Fibroblast of skin of scalp (primary cell): Measurements from ENCODE around the gene SEMA4C.
A peak's percentile ranks its signal among the peaks of the same experiment; 100 is the strongest.

Experiments
- DNase-seq: peaks from one replicate; pipeline ENCODE4 v3.0.0-alpha.2; 2013

SEMA4C gene

GRCh38 chr2:96880891-96881273 is 11.0 kb upstream of the SEMA4C start:
- no peak for DNase-seq

DNA sequence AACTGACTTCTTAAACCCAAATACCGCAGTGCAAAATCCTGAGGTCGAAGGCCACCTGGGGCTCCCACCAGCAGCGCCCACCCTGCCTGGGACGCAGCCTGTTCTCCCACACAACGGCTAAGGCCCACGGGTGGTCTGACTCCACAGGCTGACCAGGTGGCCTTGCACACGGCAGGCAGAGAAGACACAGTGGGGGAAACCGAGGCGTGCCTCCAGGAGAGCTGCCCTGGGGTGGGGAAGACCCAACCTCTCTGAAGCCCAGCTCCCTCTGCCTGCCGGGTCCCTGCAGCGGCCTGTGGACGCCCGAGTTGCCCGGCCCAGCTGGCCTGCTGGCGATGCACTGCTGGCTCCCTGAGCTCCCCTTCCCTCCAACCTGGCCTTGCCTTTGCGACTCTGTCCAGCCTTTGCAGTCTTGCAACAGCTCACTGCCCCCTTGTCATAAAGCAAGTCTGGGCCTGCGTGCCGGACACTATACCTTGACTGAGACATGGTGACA is 9.7 kb upstream of the SEMA4C start:
- DNase-seq: no peak

DNA sequence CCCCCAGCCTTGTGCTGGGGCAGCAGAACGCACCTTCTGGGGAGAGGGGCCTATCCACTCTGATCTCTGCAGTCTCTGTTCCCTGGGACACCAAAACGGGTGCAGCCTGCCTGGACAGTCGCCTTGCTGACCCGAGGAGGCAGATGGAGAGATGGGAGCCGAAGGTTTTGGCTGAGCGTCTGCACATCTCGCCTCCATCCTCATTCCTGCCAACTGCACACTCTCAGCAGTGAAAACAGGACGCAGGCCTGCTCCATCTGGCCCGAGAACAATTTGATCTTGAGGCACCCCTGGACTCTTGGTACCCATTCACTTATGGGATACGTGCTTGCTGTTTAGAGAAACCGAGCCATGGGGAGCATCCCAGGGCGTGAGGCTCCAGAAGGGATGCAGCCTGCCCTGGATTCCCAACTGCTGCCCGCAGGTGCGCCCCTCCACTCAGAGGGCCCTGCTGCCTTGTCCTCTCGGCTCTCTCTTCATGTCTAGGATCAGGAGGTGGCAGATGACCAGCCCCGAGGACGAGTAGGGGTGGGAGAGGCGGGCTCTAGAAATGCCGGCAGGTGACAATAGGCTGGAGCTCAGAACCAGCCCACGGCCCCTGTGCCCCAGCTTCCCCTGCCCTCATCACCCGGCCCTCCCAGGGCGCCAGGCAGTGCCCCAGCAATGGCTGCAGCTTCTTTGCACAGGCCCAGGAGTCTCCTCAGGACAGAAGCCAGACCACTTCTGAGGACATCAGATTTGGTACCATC is 9.1 kb upstream of the SEMA4C start:
- no peak for DNase-seq

DNA sequence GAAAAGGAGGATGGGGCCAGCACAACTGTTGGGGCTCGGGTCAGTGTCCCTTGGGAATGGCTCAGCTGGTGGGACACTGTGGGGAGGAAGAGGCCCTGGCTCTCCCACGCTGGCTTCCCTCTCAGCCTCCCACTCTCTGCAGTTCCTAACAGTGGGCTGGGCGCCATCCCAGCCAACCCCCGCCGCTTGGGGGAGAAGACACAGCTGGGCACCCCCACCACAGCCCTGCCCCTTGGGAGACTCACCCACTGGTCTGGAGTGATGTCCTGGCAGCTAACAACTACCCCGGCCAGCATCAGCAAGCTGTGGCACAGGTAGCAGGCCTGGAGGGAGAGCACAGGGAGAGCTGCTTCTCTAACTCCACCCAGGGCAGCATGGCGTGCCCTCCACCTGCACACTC is 8.3 kb upstream of the SEMA4C start:
- no peak for DNase-seq

- no peak for DNase-seq
These were observed 7.8 kb upstream of the SEMA4C start for GRCh38 chr2:96877631-96878092.

DNA sequence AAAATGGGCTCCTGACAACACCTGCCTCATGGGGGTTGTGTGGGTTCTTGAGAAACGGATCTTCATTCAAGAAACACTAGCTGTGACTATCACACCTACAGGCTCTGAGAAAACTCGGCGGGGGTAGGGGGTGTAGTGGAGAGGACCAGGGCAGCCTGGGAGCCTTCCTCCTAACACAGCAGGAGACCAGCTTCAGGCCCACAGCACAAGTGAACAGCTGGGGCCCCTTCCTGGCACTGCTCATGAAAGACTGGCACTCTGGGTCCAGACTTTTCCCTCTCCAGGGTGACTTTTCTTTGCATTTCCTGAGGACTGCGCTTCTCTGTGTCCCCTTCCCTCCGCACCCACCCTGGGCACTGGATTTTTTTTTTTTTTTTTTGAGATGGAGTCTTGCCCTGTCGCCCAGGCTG is 7.2 kb upstream of the SEMA4C start:
- no peak for DNase-seq

DNA sequence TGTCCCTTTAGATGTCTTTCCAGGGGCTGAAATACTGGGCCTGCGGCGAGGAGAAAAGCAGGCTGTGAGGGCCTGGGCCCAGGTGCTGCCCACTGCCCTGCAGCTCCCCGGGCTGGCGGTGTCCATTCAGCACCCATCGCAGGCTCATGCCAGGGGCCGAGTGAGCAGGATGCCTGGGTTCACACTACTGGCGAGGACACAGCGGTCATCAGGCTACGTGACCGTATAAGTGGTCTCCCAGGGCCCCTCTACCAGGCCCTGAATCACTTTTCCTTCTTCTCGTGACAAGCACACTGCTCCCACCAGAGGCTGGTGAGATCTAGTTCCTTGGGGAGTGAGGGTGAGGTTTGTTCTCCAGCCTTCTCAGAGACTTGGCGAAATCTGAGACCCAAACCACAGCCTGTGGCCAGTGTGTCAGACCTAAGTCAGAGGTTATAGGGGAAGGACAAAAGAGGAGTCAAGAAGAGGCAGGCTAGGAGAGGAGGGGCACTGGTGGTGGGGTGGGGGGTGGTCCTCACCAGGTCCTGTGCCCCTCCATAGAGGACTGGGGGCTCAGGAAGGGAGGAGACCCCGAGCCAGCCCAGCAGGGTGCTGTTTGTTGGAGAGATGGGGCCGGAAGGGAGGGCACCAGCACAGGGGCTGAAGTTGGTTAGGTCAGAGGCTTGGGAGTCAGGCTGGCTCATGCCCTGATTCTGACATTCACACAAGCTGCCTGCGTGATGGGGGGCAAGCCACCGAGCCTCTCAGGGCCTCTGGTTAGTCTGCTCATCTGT is 6.6 kb upstream of the SEMA4C start:
- peak; percentile 54 for DNase-seq

DNA sequence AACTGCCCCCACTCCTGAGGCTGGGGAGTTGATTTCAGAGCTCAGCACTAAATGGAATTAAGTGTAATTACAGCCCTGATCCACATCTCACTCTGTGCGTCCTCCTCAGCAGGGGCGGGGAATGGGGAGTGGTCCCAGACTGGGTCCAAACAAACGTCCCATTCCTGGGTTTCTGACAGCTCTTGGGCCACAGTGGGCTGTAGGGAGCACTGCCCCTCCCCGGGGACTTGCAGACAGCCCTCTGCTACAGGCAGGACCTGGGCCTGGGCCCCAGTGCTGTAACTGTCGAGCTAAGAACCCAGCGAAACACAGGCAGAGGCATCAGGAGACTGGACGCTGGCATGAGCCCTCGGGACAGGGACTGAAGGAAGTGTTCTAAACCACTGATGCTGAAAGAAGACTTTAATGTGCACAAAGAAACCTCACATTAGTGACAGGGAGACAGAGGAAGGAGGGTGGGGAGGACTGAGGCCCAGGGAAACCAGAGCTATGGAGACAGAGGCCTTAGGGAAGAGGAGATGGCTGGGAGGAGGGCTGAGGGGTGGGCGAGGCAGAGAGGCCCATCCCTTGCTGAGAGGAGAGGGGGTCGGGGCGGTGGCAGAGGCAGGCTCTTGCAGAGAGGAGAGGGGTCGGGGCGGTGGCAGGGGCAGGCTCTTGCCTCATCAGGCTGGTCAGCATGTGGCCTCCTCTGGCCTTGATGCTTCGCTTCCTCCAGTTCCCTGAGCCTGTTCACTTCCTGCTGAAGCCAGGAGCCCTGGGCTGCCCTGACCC is 5.8 kb upstream of the SEMA4C start:
- DNase-seq: no peak

- DNase-seq: no peak
These were observed 4.4 kb upstream of the SEMA4C start for GRCh38 chr2:96874198-96874831.

DNA sequence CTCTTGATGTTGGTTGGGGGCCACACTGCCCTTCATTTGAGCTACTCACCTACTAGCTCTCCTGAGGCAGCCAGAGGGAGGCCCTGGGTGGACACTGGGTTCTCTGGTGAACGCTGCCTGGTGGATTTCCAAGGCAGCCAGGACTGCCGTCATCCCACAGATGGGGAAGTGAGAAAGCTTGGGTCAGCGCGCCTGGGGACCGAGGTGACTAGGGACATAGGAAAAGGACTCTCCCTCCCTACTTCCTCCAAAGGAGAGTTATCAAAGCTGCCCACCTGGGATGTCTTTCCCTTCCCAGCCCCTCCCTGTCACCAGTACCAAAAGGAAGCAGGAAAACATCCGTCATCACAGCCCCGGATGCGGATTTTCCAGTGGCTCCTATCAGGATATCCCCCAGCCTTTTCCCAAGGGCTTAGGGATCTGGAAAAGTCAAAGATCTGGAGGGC is 3.8 kb upstream of the SEMA4C start:
- no peak for DNase-seq

- DNase-seq: peak; percentile 11
These were observed 2.9 kb upstream of the SEMA4C start for GRCh38 chr2:96872591-96873349.

DNA sequence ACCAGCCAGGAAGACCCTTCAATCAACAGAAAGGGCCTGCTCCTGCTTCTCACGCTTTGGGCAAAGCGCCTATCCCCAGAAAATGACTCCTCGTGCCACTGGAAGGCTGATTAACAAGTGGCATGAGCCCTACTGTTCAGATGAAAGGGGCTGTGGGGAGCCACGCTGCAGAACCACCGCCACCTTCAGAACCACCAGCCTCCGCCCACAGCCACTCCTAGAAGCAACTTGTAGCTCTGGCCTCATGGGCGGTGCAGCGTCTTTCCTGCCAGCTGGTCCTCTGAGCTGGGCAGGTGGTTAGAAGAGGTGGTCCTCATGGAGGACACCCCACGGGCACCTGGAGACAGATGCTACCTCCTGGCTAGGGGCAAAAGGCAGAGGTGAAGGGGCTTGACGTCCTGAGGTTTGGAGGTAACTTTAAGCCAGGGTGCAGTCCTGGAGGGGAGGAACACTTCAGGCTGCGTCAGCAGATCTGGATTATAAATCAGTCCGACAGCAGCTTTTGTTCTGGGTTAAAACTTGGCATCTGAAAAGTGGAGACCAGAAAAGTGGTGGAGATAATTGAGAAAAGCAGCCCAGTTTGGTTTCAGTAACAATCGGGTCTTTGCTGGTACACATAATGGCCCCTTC is 861 bp upstream of the SEMA4C start:
- no peak for DNase-seq

DNA sequence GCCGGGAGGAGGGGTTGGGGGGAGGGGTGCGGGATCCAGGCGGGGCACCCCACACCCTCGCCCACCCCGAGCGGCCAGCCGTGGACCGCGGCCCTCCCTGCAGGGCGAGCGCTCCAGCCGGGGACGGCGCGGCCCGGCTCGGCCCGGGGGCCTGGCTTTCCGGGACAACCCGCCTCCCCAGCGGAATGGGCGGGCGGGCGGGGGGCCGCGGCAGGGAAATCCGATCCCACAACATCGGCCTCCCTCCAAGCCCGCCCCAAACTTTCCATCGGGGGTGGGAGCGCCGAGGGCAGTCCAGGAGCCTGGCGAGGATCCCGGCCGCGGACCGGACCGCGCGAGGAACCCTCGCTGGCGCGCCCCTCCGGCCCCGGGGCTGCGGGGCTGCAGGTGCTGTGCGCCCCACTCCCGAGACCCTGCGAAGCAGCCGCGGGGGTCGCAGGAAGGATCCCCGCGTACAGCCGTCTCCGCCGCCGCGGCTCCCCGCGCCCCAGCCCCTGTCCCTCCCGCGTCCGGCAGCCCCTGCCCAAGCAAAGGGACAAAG is 529 bp downstream of the SEMA4C start:
- DNase-seq: peak; percentile 81

DNA sequence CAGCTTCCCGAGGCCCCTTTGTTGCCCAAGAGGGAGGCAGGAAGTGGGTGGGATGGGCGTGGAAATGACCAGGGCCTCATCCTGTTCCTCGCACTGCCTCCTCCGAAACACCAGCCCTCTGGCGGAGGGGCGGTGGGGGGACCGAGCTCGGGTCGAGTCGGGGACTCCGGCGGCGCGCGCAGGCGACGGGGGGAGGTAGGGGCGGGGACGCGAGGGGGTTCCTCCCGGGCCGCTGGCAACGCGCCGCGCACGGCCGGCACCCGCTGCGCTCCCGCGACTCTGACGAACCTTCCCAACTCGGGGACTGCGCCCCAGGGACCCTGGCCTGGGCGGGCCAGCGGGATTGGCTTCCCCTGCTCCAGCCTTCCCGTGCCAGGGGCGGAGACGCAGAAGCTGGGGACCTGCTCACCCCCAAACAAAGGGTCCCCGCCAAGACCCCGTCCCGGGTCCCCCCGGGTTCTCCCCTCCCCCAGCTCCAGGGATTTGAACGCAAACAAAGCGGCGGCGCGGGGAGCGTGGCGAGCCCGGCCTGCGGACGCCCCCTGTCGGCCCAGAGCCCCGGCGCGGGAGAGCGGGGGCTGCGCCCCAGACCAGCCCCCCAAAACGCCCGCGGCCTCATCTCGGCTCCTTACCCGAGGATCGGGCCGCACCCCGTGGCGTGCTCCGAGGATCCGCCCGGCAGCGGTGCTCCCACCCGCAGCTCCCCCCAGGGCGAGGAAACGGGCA is 1.2 kb downstream of the SEMA4C start:
- DNase-seq: peak; percentile 94

DNA sequence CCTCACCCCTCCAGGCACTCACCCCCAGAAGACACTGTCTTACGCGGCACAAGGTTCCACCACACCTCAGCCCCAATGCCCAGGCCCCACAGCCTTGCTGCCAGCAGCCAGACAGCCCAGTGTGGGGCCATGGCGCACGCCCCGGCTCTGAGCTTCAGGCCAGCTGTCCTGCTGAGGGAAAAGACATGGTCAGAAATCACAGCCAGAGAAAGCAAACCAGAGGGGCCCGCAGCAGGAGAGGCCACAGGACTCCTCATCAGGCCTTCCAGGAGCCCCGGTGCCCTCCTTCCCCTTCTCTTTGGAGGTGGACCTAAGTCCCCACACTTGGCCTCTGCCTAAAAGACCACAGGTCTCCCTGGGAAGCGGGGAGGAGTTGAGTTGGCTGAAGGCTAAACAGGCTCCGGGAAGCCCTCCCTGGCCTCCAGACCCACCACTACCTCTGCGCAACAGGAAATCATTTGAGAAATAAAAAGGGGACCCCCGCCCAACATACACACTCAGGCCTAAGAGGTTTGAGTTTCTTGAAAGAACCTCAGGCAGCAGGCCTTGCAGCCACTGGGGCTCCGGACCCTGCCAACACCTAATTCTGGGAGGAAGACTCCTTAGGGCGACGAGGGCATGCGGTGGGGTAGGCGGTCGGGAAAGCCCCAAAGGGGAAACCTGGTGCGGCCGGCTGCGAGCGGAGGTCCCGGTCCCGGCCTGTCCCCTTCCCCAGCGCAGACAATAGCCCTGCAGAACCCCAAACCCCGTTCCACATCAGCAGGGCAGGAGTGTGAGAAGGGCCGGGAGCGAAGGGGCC is 1.9 kb downstream of the SEMA4C start:
- DNase-seq: no peak

- no peak for DNase-seq
These were observed 2.7 kb downstream of the SEMA4C start for GRCh38 chr2:96866986-96867755.

DNA sequence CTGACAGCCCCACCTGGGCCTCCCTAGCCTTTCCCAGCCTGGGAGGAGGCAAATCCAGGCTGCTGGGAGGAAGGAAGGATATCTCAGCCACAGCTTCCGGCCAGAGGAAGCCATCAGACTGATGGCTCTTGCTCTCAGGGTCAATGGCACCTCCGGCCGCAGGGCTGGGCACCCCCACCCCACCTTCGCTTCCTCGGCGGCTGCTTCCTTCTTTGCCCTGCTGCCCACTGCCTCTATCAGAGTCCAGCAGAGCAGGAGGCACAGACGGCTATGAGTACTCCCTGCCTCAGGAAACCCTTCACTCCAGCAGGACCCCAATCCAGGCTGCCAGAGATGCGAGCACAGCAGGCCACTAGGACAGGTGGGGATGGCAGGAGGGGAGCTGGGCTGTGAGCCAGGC is 3.3 kb downstream of the SEMA4C start:
- no peak for DNase-seq

- DNase-seq: no peak
These were observed 3.7 kb downstream of the SEMA4C start for GRCh38 chr2:96866149-96866548.

- DNase-seq: no peak
These were observed 4.2 kb downstream of the SEMA4C start for GRCh38 chr2:96865654-96866053.
